Measurements from ENCODE around the gene GTF2A1L. TPM values are rescaled to one million over a fixed set of nuclear protein-coding genes. Genes with fewer than 3 reads are reported as not detected.

Gene GTF2A1L
- total RNA-seq, 2 experiments from 2014 or later: not detected

DNA sequence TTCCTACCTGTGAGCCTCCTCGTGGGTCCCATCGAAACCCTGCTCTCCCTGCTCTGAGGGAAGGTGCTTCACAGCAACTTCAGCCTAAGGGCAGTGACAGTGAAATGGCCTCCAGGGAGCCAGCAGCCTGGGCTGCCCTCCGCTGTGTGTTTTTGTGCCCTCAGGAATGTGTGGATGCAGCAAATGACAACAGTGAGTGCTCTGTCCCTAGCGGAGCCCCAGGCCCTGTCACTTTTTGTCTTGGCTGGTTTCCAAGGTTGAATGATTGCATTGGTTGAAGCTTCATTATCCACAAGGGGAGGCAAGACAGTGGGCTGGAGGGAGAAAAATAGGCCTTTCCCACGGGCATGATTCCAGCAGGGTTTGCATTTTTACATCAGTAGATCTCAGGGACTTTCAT is 44.8 kb upstream of the GTF2A1L start:
- H3K9me2 ChIP-seq (ENCODE audit: insufficient read depth, low read length): no peaks in the 10 kb centered on the region
- H3K4me3 ChIP-seq (ENCODE audit: low read depth, low read length, poor library complexity, severe bottlenecking): no peak overlapping the region
- DNase-seq (ENCODE audit: low spot score): no peak
- H3K79me2 ChIP-seq (ENCODE audit: insufficient read depth, low read depth, low read length): no peaks in the 10 kb centered on the region
- no peak overlapping the region for H3K27ac ChIP-seq (ENCODE audit: low read depth, low read length, poor library complexity, severe bottlenecking)
- no peak overlapping the region for H3K4me2 ChIP-seq (ENCODE audit: low read length)
- no peak overlapping the region for H2AFZ ChIP-seq (ENCODE audit: low read length)
- POLR2A ChIA-PET: interaction anchor here (0.5 kb wide), 1 partner anchor 920 kb away, joined by 5 read pairs; no protein-coding TSS in a partner anchor
- H3K4me1 ChIP-seq (ENCODE audit: insufficient read depth, low read length, poor library complexity, severe bottlenecking): no peaks in the 10 kb centered on the region
- H4K20me1 ChIP-seq (ENCODE audit: insufficient read depth, low read length): no peaks in the 10 kb centered on the region
- H3K9me3 ChIP-seq (ENCODE audit: low read length): no peaks in the 10 kb centered on the region
- no peaks in the 10 kb centered on the region for H3K36me3 ChIP-seq (ENCODE audit: insufficient read depth, low read length)
- CTCF ChIA-PET (ENCODE audit: unreplicated experiment): no interaction called here
- intact Hi-C loops (cut with micrococcal nuclease; ENCODE audit: unreplicated experiment): no loop called here
- no TSS peak for BruUV-seq (replicated peaks)
- TF ChIP-seq, protein P1, sequence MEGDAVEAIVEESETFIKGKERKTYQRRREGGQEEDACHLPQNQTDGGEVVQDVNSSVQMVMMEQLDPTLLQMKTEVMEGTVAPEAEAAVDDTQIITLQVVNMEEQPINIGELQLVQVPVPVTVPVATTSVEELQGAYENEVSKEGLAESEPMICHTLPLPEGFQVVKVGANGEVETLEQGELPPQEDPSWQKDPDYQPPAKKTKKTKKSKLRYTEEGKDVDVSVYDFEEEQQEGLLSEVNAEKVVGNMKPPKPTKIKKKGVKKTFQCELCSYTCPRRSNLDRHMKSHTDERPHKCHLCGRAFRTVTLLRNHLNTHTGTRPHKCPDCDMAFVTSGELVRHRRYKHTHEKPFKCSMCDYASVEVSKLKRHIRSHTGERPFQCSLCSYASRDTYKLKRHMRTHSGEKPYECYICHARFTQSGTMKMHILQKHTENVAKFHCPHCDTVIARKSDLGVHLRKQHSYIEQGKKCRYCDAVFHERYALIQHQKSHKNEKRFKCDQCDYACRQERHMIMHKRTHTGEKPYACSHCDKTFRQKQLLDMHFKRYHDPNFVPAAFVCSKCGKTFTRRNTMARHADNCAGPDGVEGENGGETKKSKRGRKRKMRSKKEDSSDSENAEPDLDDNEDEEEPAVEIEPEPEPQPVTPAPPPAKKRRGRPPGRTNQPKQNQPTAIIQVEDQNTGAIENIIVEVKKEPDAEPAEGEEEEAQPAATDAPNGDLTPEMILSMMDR (conservative IDR thresholded peaks at IDR 0.05; ENCODE audit: low read length): no peak
- TF ChIP-seq EZH2phosphoT487 (IDR thresholded peaks at IDR 0.05; ENCODE audit: borderline replicate concordance, low read depth, low read length): no peak

DNA sequence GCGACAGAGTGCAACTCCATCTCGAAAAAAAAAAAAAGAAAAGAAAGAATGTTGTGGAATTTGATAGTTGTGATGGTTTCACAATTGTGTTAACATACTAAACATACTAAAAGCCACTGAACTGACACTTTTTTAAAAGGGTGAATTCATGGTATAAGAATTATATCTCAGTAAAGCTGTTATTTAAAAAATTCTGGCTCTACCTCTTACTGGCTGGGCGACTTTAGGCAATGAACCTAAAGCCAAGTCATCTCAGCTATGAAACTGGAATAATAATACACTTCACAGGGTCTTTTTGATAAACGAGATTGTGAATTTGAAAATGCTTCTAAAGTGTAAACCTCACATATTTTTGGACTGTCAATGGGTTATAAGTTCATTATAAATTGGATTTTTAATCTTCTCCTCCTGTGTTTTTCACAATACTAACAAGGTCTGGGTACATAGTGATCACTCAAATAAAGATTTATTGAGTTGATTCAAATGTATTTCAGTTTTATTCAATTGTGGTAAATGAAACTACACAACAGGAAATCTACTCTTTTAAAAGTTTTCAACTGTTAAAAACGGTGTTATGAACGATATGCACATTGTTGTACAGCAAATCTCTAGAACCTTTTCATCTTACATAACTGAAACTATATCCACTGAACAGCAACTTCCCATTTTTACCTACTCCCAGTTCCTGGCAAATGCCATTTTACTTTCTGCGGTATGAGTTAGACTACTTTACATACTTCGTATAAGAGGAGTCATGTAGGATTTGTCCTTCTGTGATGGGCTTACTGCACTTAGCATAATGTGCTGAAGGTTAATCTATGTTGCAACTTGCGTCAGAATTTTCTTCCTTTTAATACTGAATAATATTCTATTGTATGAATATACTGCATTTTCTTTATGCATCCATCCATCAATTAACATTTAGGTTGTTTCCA is 43.0 kb upstream of the GTF2A1L start:
- no peaks in the 10 kb centered on the region for H4K20me1 ChIP-seq (ENCODE audit: insufficient read depth, low read length)
- no peaks in the 10 kb centered on the region for H3K4me1 ChIP-seq (ENCODE audit: insufficient read depth, low read length, poor library complexity, severe bottlenecking)
- ChIA-PET POLR2A (no interaction called here), CTCF (ENCODE audit: unreplicated experiment) (no interaction called here)
- no peak overlapping the region for H2AFZ ChIP-seq (ENCODE audit: low read length)
- TF ChIP-seq, protein P1 (conservative IDR thresholded peaks at IDR 0.05; ENCODE audit: low read length): no peak
- no peak for TF ChIP-seq EZH2phosphoT487 (IDR thresholded peaks at IDR 0.05; ENCODE audit: borderline replicate concordance, low read depth, low read length)
- DNase-seq (ENCODE audit: low spot score): no peak
- no peaks in the 10 kb centered on the region for H3K36me3 ChIP-seq (ENCODE audit: insufficient read depth, low read length)
- no peaks in the 10 kb centered on the region for H3K9me2 ChIP-seq (ENCODE audit: insufficient read depth, low read length)
- no peaks in the 10 kb centered on the region for H3K79me2 ChIP-seq (ENCODE audit: insufficient read depth, low read depth, low read length)
- no peak overlapping the region for H3K4me2 ChIP-seq (ENCODE audit: low read length)
- no peak overlapping the region for H3K4me3 ChIP-seq (ENCODE audit: low read depth, low read length, poor library complexity, severe bottlenecking)
- BruUV-seq (replicated peaks): no TSS peak
- intact Hi-C loops (cut with micrococcal nuclease; ENCODE audit: unreplicated experiment): no loop called here
- H3K9me3 ChIP-seq (ENCODE audit: low read length): no peaks in the 10 kb centered on the region
- no peak overlapping the region for H3K27ac ChIP-seq (ENCODE audit: low read depth, low read length, poor library complexity, severe bottlenecking)

DNA sequence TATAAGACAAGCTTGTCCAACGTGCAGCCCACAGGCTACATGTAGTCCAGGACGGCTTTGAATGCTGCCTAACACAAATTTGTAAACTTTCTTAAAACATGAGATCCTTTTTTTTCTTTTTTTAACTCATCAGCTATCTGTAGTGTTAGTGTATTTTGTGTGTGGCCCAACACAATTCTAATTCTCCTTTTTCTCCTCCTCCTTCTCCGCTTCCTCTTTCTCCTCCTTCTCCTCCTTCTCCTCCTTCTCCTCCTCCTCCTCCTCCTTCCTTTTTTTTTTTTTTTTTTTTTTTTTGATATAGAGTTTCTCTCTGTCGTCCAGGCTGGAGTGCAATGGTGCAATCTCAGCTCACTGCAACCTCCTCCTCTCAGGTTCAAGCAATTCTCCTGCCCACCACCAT is 39.3 kb upstream of the GTF2A1L start:
- H3K9me3 ChIP-seq (ENCODE audit: low read length): no peaks in the 10 kb centered on the region
- no peak for DNase-seq (ENCODE audit: low spot score)
- no peak overlapping the region for H3K4me3 ChIP-seq (ENCODE audit: low read depth, low read length, poor library complexity, severe bottlenecking)
- H3K9me2 ChIP-seq (ENCODE audit: insufficient read depth, low read length): no peaks in the 10 kb centered on the region
- no peak overlapping the region for H2AFZ ChIP-seq (ENCODE audit: low read length)
- no peaks in the 10 kb centered on the region for H3K36me3 ChIP-seq (ENCODE audit: insufficient read depth, low read length)
- H4K20me1 ChIP-seq (ENCODE audit: insufficient read depth, low read length): no peaks in the 10 kb centered on the region
- no TSS peak for BruUV-seq (replicated peaks)
- TF ChIP-seq EZH2phosphoT487 (IDR thresholded peaks at IDR 0.05; ENCODE audit: borderline replicate concordance, low read depth, low read length): no peak
- TF ChIP-seq, protein P1 (conservative IDR thresholded peaks at IDR 0.05; ENCODE audit: low read length): no peak
- CTCF ChIA-PET (ENCODE audit: unreplicated experiment): no interaction called here
- no peak overlapping the region for H3K27ac ChIP-seq (ENCODE audit: low read depth, low read length, poor library complexity, severe bottlenecking)
- POLR2A ChIA-PET: no interaction called here
- no peaks in the 10 kb centered on the region for H3K79me2 ChIP-seq (ENCODE audit: insufficient read depth, low read depth, low read length)
- H3K4me2 ChIP-seq (ENCODE audit: low read length): no peak overlapping the region
- intact Hi-C loops (cut with micrococcal nuclease; ENCODE audit: unreplicated experiment): no loop called here
- H3K4me1 ChIP-seq (ENCODE audit: insufficient read depth, low read length, poor library complexity, severe bottlenecking): no peaks in the 10 kb centered on the region
